SK-N-SH treated with all-trans-retinoic acid at 6 μM for 48 hours (cell line): ENCODE measurements around the gene ERAL1.
A peak's percentile ranks its signal among the peaks of the same experiment; 100 is the strongest.

Source experiments
- ATAC-seq: fragments of 200-7000 bp; cut with Tn5 transposase; 3 replicates; pipeline ENCODE4 v1.9.1; 2020; ENCODE audit warnings: mild to moderate bottlenecking, moderate library complexity
- ARNTL ChIP-seq: fragments of 450-650 bp; formaldehyde crosslinking; IDR thresholded peaks from 2 replicates; pipeline ENCODE4 v1.5.0; 2020; ENCODE audit warnings: low read depth, mild to moderate bottlenecking, moderate library complexity, borderline replicate concordance
- CREB5 ChIP-seq: fragments of 250-450 bp; sonication (Bioruptor Pico); IDR thresholded peaks from 2 replicates; pipeline ENCODE4 v1.5.1; 2020; ENCODE audit warnings: low read depth, mild to moderate bottlenecking, moderate library complexity
- CSDC2 ChIP-seq: fragments of 250-450 bp; sonication (Bioruptor Pico); IDR thresholded peaks from 2 replicates; pipeline ENCODE4 v1.5.0; 2020; ENCODE audit warnings: mild to moderate bottlenecking, moderate library complexity
- ESRRG ChIP-seq: fragments of 250-450 bp; sonication (Bioruptor Pico); IDR thresholded peaks from 2 replicates; pipeline ENCODE4 v1.6.1; 2021; ENCODE audit warnings: mild to moderate bottlenecking
- GLIS3 ChIP-seq: fragments of 250-450 bp; sonication (Bioruptor Pico); IDR thresholded peaks from 2 replicates; pipeline ENCODE4 v1.5.0; 2020; ENCODE audit warnings: mild to moderate bottlenecking, moderate library complexity
- OSR1 ChIP-seq: fragments of 250-450 bp; sonication (Bioruptor Pico); IDR thresholded peaks from 2 replicates; pipeline ENCODE4 v1.8.0; 2022; ENCODE audit warnings: moderate library complexity, mild to moderate bottlenecking, inconsistent platforms
- PATZ1 ChIP-seq: fragments of 250-450 bp; sonication (Bioruptor Pico); IDR thresholded peaks from 2 replicates; pipeline ENCODE4 v1.8.0; 2020; ENCODE audit warnings: mild to moderate bottlenecking, moderate library complexity, borderline replicate concordance
- RARB ChIP-seq: fragments of 250-450 bp; sonication (Bioruptor Pico); IDR thresholded peaks from 2 replicates; pipeline ENCODE4 v1.8.0; 2021; ENCODE audit warnings: mild to moderate bottlenecking, moderate library complexity
- SNAI2 ChIP-seq: fragments of 250-450 bp; sonication (Bioruptor Pico); IDR thresholded peaks from 2 replicates; pipeline ENCODE4 v1.5.0; 2020; ENCODE audit warnings: mild to moderate bottlenecking, moderate library complexity
- TCF4 ChIP-seq: fragments of 250-450 bp; sonication (Bioruptor Pico); IDR thresholded peaks from 2 replicates; pipeline ENCODE4 v1.8.0; 2021; ENCODE audit warnings: mild to moderate bottlenecking, moderate library complexity, borderline replicate concordance
- TOX ChIP-seq: fragments of 250-450 bp; sonication (Bioruptor Pico); IDR thresholded peaks from 2 replicates; pipeline ENCODE4 v1.8.0; 2021; ENCODE audit warnings: mild to moderate bottlenecking, moderate library complexity, borderline replicate concordance
- TSHZ2 ChIP-seq: fragments of 250-450 bp; sonication (Bioruptor Pico); IDR thresholded peaks from 2 replicates; pipeline ENCODE4 v1.5.0; 2020; ENCODE audit warnings: mild to moderate bottlenecking, moderate library complexity
- ZC3H10 ChIP-seq: fragments of 250-450 bp; sonication (Bioruptor Pico); IDR thresholded peaks from 2 replicates; pipeline ENCODE4 v1.5.1; 2021; ENCODE audit warnings: mild to moderate bottlenecking, moderate library complexity
- ZNF565 ChIP-seq: fragments of 450-650 bp; formaldehyde crosslinking; conservative IDR thresholded peaks from 2 replicates; pipeline ENCODE4 v1.5.0; 2020; ENCODE audit warnings: low read depth, mild to moderate bottlenecking, moderate library complexity
- ZNF70 ChIP-seq: fragments of 450-650 bp; formaldehyde crosslinking; IDR thresholded peaks from 2 replicates; pipeline ENCODE4 v1.5.0; 2020; ENCODE audit warnings: mild to moderate bottlenecking, moderate library complexity
- ZNF8 ChIP-seq: fragments of 450-650 bp; formaldehyde crosslinking; IDR thresholded peaks from 2 replicates; pipeline ENCODE4 v1.5.0; 2020; ENCODE audit warnings: mild to moderate bottlenecking, moderate library complexity
- TF ChIP-seq, protein P1 (sequence below): fragments of 250-450 bp; sonication (Bioruptor Pico); IDR thresholded peaks from 2 replicates; pipeline ENCODE4 v1.5.1; 2021; ENCODE audit warnings: mild to moderate bottlenecking, moderate library complexity
- TF ChIP-seq, protein P2 (sequence below): fragments of 250-450 bp; sonication (Bioruptor Pico); IDR thresholded peaks from 2 replicates; pipeline ENCODE4 v1.8.0; 2021; ENCODE audit warnings: low read depth, mild to moderate bottlenecking, moderate library complexity, borderline replicate concordance

Gene ERAL1

GRCh38 chr17:28854457-28855335, at the start of gene ERAL1:
Gene ERAL1, plus strand, starts transcription at chr17:28855016. Its CDS starts 19 bp downstream, at chr17:28855035.
- no peak for TF ChIP-seq ESRRG
- no peak for TF ChIP-seq TOX
- ATAC-seq, result peak; percentile 100

- TF ChIP-seq RARB (no peak), ZNF565 (no peak), ZC3H10 (CRISPR knock-in tag) (no peak), CSDC2 (CRISPR knock-in tag) (no peak), OSR1 (CRISPR knock-in tag) (no peak), TSHZ2 (no peak), ESRRG (no peak)
- peak; percentile 4; the same call in 2 of the 3 replicates for ATAC-seq
These were observed 46.7 kb upstream of the ERAL1 start for GRCh38 chr17:28807925-28808634.

- TF ChIP-seq ZC3H10 (CRISPR knock-in tag) (no peak), TCF4 (CRISPR knock-in tag) (no peak), ESRRG (no peak), ARNTL (CRISPR knock-in tag) (no peak), SNAI2 (CRISPR knock-in tag) (no peak), PATZ1 (CRISPR knock-in tag) (no peak), OSR1 (CRISPR knock-in tag) (no peak), TOX (no peak), TSHZ2 (no peak), CSDC2 (CRISPR knock-in tag) (no peak), GLIS3 (CRISPR knock-in tag) (no peak), ZNF8 (CRISPR knock-in tag) (no peak), CREB5 (CRISPR knock-in tag) (no peak), ZNF70 (no peak)
- TF ChIP-seq, protein P1, sequence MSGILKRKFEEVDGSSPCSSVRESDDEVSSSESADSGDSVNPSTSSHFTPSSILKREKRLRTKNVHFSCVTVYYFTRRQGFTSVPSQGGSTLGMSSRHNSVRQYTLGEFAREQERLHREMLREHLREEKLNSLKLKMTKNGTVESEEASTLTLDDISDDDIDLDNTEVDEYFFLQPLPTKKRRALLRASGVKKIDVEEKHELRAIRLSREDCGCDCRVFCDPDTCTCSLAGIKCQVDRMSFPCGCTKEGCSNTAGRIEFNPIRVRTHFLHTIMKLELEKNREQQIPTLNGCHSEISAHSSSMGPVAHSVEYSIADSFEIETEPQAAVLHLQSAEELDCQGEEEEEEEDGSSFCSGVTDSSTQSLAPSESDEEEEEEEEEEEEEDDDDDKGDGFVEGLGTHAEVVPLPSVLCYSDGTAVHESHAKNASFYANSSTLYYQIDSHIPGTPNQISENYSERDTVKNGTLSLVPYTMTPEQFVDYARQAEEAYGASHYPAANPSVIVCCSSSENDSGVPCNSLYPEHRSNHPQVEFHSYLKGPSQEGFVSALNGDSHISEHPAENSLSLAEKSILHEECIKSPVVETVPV (CRISPR knock-in tag), result no peak
- TF ChIP-seq, protein P2, sequence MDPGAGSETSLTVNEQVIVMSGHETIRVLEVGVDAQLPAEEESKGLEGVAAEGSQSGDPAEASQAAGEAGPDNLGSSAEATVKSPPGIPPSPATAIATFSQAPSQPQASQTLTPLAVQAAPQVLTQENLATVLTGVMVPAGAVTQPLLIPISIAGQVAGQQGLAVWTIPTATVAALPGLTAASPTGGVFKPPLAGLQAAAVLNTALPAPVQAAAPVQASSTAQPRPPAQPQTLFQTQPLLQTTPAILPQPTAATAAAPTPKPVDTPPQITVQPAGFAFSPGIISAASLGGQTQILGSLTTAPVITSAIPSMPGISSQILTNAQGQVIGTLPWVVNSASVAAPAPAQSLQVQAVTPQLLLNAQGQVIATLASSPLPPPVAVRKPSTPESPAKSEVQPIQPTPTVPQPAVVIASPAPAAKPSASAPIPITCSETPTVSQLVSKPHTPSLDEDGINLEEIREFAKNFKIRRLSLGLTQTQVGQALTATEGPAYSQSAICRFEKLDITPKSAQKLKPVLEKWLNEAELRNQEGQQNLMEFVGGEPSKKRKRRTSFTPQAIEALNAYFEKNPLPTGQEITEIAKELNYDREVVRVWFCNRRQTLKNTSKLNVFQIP (CRISPR knock-in tag), result no peak
- ATAC-seq, result no peak
These were observed 44.4 kb upstream of the ERAL1 start for GRCh38 chr17:28810437-28810836.
